NCI-H226 (cell line): ENCODE data around the gene RXRG.

Experiments used
- DNase-seq: peaks from one replicate; pipeline ENCODE4 v3.0.0-alpha.2; 2015

Gene RXRG

GRCh38 chr1:165364568-165365133 is 80.3 kb downstream of the RXRG start:
- DNase-seq, result no peak

DNA sequence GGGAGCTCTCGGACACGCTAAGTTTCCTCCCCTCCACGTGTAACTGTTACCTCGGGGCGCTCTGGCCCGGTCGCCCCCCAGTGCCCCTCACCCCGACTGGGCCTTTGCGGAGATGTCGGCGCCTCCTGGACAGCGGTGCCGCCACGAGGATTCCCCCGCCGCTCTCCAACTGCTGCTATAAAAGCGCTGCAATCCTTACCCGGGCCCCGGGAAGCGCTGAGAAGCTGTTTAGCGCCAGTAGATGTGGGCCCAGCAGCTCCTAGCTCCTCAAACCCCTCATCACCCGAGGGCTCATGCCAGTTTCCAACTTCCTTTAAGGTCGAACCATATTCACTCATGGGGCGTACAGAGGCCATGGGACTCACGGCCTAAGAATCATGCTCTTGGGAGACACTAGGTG is 88.0 kb downstream of the RXRG start:
- no peak for DNase-seq

DNA sequence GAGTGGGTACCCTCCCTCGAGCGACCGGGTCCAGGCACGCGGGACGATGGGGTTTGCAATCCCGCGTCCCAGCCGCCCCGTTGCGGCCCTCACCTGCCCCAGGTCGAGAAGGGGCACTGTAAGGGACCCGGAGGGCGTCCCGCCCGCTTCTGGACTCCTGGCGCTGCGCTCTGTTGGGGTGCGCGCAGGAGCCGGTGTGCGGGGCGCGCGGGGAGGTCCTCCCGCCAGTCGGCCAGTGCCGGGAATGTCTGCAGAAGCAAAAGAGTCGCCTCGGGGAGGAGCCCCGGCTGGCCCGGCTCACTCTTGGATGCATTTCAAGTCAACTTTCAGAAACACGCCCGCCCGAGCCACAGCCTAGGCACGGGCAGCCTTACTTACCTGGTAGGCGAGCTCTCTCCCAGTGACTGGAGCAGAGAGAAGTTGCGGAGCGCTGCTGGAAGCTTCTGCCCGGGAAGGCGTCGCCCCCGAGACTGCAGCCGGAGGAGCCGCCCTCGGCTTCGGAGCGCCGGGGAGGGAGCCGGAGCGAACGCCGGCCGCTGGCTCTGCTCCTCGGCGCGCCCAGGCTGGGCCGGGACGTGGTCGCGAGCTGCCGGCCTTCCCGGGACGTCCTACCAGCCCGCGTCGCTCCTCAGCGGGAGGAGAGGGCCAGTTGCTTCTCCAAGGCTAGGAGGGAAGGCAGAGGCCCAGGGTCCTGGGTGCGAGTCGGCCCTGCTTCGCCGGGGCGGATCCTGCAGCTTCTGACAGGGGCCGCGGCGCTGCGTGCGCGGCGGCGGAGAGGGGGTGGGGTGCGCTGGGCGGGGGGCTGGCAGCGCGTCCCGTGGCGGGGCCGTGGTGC is 88.7 kb downstream of the RXRG start, which contains the start of gene LMX1A:
Gene LMX1A, minus strand, starts transcription at position 739 of the 835 bp plus-strand sequence. CDS start 1,156 bp downstream, outside the sequence.
- no peak for DNase-seq

GRCh38 chr1:165355139-165355976 is 89.6 kb downstream of the RXRG start:
- no peak for DNase-seq

GRCh38 chr1:165354739-165355138 is 90.2 kb downstream of the RXRG start:
- no peak for DNase-seq

- no peak for DNase-seq
Observed at GRCh38 chr1:165353731-165354671, 90.9 kb downstream of the RXRG start.

DNA sequence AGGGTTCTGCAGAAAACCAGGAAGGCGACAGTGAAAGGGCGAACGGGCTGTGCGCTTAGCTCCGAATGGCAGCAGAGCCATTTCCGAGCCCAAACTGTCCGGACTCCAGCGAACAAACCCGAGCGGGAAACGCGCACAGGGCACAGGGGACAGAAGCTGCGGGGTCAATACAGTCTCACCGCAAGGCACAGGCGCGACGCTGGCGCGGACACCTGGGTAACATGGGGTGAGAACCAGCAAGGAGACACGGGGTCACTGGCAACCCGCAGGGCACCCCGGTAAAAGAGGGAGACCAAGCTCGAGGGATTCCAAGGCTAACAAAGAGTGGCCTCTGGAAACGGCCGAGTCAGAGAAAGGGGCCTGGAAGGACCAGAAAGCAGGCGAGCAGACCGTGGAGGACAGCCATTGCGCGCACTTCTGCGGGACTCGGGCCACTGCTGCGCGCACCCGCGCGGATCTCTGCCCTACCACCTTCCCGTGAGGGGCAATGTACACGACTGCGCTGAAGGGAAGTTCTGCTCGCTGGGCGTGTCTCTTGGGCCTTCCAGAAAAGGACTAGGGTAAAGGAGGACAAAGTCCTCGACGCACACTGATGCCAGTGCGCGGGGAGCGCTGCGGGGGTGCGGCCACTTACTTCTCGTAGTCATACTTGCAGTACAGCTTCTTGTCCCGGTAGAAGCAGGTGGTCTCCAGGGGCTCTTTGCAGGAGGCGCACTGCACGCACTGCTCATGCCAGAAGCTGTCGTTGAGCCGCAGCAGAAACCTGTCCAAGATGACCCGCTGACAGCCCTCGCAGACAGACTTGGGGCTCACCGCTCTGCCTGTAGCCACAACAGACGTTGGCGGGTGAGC is 92.3 kb downstream of the RXRG start:
- no peak for DNase-seq

GRCh38 chr1:165351863-165352441 is 93.0 kb downstream of the RXRG start:
- no peak for DNase-seq
